ENCODE data around the gene HSP90AB1. TPM values are rescaled to one million over a fixed set of nuclear protein-coding genes. Genes with fewer than 3 reads are reported as not detected.

The HSP90AB1 gene
- total RNA-seq, 1 experiment from 2014 or later = 1,280 TPM

GRCh38 chr6:44264154-44265006, 17.5 kb downstream of the HSP90AB1 start:
- no peaks in the 10 kb centered on the region for H3K9me3 ChIP-seq (ENCODE audit: low read length)
- H3F3A ChIP-seq (ENCODE audit: low read length, unreplicated experiment) = no peaks in the 10 kb centered on the region
- H3K9ac ChIP-seq (ENCODE audit: low read length) = peak overlapping the region; percentile 75
- TSS peak; percentile 57 for BruUV-seq (replicated peaks)
- no peak for DNase-seq
- TF ChIP-seq EZH2 (IDR thresholded peaks at IDR 0.05; ENCODE audit: low read length, unreplicated experiment) (no peak), EZH2phosphoT487 (IDR thresholded peaks at IDR 0.05; ENCODE audit: borderline replicate concordance, low read length) (no peak), CTCF (conservative IDR thresholded peaks at IDR 0.05; ENCODE audit: low read depth, low read length) (no peak)
- H4K20me1 ChIP-seq (ENCODE audit: low read length) = no peaks in the 10 kb centered on the region
- H3K36me3 ChIP-seq (ENCODE audit: low read depth, low read length) = no peaks in the 10 kb centered on the region
- H3K4me3 ChIP-seq (ENCODE audit: low read length) = peak overlapping the region; percentile 80
- H3K4me2 ChIP-seq (ENCODE audit: low read length) = peak overlapping the region; percentile 95
- intact Hi-C loops (cut with micrococcal nuclease) = loop anchor here (5.0 kb wide), 1 partner anchor 38 kb away; no protein-coding TSS in a partner anchor
- no peaks in the 10 kb centered on the region for H3K9me2 ChIP-seq (replicated peaks; ENCODE audit: low read length)
- CTCF ChIA-PET = no interaction called here
- H2AFZ ChIP-seq (ENCODE audit: low read length) = peak overlapping the region; percentile 63
- peaks cover 23% of the 10 kb centered on the region for H3K4me1 ChIP-seq (ENCODE audit: insufficient read depth, low read length)
- no peak overlapping the region for H3K27ac ChIP-seq (ENCODE audit: low read length)
- no peak for ATAC-seq
- H3K79me2 ChIP-seq (ENCODE audit: low read length) = peaks cover 24% of the 10 kb centered on the region
- POLR2A ChIA-PET (ENCODE audit: unreplicated experiment) = no interaction called here
- H3K27me3 ChIP-seq (ENCODE audit: low read length) = peaks cover 6% of the 10 kb centered on the region

GRCh38 chr6:44265007-44265721, 18.3 kb downstream of the HSP90AB1 start, which contains the start of gene NFKBIE:
Gene NFKBIE (minus strand): TSS chr6:44265551. CDS start chr6:44265346, 205 bp downstream.
- Histone ChIP-seq H3K9me3 (ENCODE audit: low read length) (no peaks in the 10 kb centered on the region), H3K4me3 (ENCODE audit: low read length) (peak within 1 kb of the TSS; percentile 80), H3K9ac (ENCODE audit: low read length) (peak within 1 kb of the TSS; percentile 75), H4K20me1 (ENCODE audit: low read length) (no peaks in the 10 kb centered on the region), H3K4me1 (ENCODE audit: insufficient read depth, low read length) (peaks cover 23% of the 10 kb centered on the region), H3K4me2 (ENCODE audit: low read length) (peak within 1 kb of the TSS; percentile 95), H3K27me3 (ENCODE audit: low read length) (peaks cover 14% of the 10 kb centered on the region), H3K36me3 (ENCODE audit: low read depth, low read length) (no peaks in the 10 kb centered on the region), H3K9me2 (replicated peaks; ENCODE audit: low read length) (no peaks in the 10 kb centered on the region), H2AFZ (ENCODE audit: low read length) (peak within 1 kb of the TSS; percentile 63), H3K27ac (ENCODE audit: low read length) (no peak within 1 kb of the TSS), H3K79me2 (ENCODE audit: low read length) (peaks cover 24% of the 10 kb centered on the region), H3F3A (ENCODE audit: low read length, unreplicated experiment) (no peaks in the 10 kb centered on the region)
- ChIA-PET CTCF (no interaction called here), POLR2A (ENCODE audit: unreplicated experiment) (no interaction called here)
- BruUV-seq (replicated peaks) = no TSS peak
- DNase-seq (peak; percentile 92), ATAC-seq (peak; percentile 79)
- no peak for TF ChIP-seq EZH2phosphoT487 (IDR thresholded peaks at IDR 0.05; ENCODE audit: borderline replicate concordance, low read length)
- TF ChIP-seq CTCF (conservative IDR thresholded peaks at IDR 0.05; ENCODE audit: low read depth, low read length) = peak; percentile 45
- intact Hi-C loops (cut with micrococcal nuclease) = loop anchor here (5.0 kb wide), 1 partner anchor 37 kb away; no protein-coding TSS in a partner anchor

Measured in PC-3 (cell line).